Measurements from ENCODE around the gene TMEM87B. TPM values are rescaled to one million over a fixed set of nuclear protein-coding genes. Genes with fewer than 3 reads are reported as not detected.

The TMEM87B gene
- total RNA-seq, 1 experiment from 2014 or later: 21.8 TPM

DNA sequence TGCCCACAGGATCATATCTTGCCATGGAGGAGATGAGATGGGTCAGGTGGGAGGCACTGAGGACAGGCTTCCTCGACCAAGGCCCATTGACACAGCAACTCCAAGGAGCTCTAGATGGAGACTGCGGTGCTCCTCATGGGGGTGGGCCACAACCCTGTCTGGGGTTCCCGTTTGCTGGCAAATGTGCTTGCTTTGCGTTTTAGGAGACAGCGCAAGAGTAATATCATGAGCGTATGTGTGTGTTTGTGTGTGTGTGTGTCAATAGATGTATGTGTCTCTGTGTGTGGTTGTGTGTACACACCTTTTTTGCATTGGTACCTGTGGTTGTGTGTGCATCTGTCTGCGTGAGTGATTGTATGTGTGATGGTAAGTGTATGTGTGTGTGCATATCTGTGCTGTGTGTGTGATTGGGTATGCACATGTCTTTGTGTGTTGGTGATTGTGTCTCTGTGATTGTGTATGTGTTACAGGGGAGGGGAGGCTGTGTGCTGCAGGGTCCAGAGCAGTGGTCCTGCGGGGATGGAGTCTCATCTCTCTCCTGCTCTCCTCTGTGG is 87.5 kb downstream of the TMEM87B start:
- Histone ChIP-seq H3K27ac (ENCODE audit: low read depth, low read length, poor library complexity, severe bottlenecking) (no peak overlapping the region), H3K4me1 (ENCODE audit: insufficient read depth, low read length, poor library complexity, severe bottlenecking) (peaks cover 6% of the 10 kb centered on the region), H3K27me3 (replicated peaks; ENCODE audit: insufficient read depth, low read depth, low read length, poor library complexity) (no peaks in the 10 kb centered on the region), H3K4me3 (ENCODE audit: low read depth, low read length, poor library complexity, severe bottlenecking) (no peak overlapping the region), H3K9me3 (ENCODE audit: low read depth, low read length, poor library complexity, severe bottlenecking) (no peaks in the 10 kb centered on the region), H3K36me3 (ENCODE audit: insufficient read depth, low read length, poor library complexity, severe bottlenecking) (no peaks in the 10 kb centered on the region)
- TF ChIP-seq, protein P1, sequence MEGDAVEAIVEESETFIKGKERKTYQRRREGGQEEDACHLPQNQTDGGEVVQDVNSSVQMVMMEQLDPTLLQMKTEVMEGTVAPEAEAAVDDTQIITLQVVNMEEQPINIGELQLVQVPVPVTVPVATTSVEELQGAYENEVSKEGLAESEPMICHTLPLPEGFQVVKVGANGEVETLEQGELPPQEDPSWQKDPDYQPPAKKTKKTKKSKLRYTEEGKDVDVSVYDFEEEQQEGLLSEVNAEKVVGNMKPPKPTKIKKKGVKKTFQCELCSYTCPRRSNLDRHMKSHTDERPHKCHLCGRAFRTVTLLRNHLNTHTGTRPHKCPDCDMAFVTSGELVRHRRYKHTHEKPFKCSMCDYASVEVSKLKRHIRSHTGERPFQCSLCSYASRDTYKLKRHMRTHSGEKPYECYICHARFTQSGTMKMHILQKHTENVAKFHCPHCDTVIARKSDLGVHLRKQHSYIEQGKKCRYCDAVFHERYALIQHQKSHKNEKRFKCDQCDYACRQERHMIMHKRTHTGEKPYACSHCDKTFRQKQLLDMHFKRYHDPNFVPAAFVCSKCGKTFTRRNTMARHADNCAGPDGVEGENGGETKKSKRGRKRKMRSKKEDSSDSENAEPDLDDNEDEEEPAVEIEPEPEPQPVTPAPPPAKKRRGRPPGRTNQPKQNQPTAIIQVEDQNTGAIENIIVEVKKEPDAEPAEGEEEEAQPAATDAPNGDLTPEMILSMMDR (conservative IDR thresholded peaks at IDR 0.05; ENCODE audit: low read depth, low read length): no peak
- no peak for TF ChIP-seq EZH2 (IDR thresholded peaks at IDR 0.05; ENCODE audit: borderline replicate concordance, low read depth, low read length, poor library complexity, severe bottlenecking)
- ChIA-PET CTCF (no interaction called here), POLR2A (ENCODE audit: low non-redundant PET) (no interaction called here)
- intact Hi-C loops (cut with micrococcal nuclease; ENCODE audit: unreplicated experiment): no loop called here
- no peak for DNase-seq (ENCODE audit: low spot score)
- BruUV-seq (replicated peaks): no TSS peak

DNA sequence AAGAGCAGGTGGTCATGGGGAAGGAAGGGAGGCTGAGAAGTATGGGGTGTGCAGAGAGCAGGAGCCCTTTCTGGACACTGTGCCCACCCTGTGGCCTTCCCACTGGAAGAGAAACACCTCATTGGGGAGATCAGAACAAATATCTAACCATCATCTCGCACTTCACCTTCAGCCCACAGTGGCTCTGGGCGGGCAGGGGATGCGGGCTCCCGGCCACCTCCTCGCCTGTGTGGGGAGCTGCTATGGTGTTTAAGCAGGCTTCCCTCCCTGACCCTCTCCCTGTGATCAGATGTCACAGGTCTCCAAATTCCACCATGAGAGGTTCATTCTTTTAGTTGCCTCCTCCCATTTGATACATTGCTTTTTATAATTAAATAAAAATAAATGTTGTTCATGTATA is 88.1 kb downstream of the TMEM87B start:
- Histone ChIP-seq H3K36me3 (ENCODE audit: insufficient read depth, low read length, poor library complexity, severe bottlenecking) (no peaks in the 10 kb centered on the region), H3K27me3 (replicated peaks; ENCODE audit: insufficient read depth, low read depth, low read length, poor library complexity) (no peaks in the 10 kb centered on the region), H3K4me3 (ENCODE audit: low read depth, low read length, poor library complexity, severe bottlenecking) (no peak overlapping the region), H3K27ac (ENCODE audit: low read depth, low read length, poor library complexity, severe bottlenecking) (no peak overlapping the region), H3K4me1 (ENCODE audit: insufficient read depth, low read length, poor library complexity, severe bottlenecking) (peaks cover under 1% of the 10 kb centered on the region), H3K9me3 (ENCODE audit: low read depth, low read length, poor library complexity, severe bottlenecking) (no peaks in the 10 kb centered on the region)
- POLR2A ChIA-PET (ENCODE audit: low non-redundant PET): no interaction called here
- no peak for DNase-seq (ENCODE audit: low spot score)
- CTCF ChIA-PET: no interaction called here
- BruUV-seq (replicated peaks): no TSS peak
- intact Hi-C loops (cut with micrococcal nuclease; ENCODE audit: unreplicated experiment): no loop called here
- TF ChIP-seq EZH2 (IDR thresholded peaks at IDR 0.05; ENCODE audit: borderline replicate concordance, low read depth, low read length, poor library complexity, severe bottlenecking): no peak
- TF ChIP-seq, protein P1 (conservative IDR thresholded peaks at IDR 0.05; ENCODE audit: low read depth, low read length): no peak

DNA sequence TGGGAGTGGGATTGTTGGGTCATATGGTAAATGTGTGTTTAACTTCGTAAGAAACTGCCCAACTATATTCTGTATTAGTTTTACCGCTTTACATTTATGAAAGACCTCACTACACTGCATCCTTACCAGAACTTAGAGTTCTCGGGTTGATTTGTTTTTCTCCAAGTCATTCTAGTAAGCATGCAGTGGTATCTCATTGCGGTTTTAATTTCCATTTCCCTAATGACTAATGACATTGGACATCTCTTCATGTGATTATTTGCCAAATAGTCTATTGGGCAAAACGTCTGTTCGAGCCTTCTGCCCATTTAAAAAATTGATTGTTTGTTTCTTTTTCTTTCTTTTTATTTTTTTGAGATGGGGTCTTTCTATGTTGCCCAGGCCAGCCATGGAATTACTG is 89.9 kb downstream of the TMEM87B start:
- ChIA-PET CTCF (no interaction called here), POLR2A (ENCODE audit: low non-redundant PET) (no interaction called here)
- H3K27me3 ChIP-seq (replicated peaks; ENCODE audit: insufficient read depth, low read depth, low read length, poor library complexity): no peaks in the 10 kb centered on the region
- no peaks in the 10 kb centered on the region for H3K36me3 ChIP-seq (ENCODE audit: insufficient read depth, low read length, poor library complexity, severe bottlenecking)
- DNase-seq (ENCODE audit: low spot score): no peak
- no peak overlapping the region for H3K4me3 ChIP-seq (ENCODE audit: low read depth, low read length, poor library complexity, severe bottlenecking)
- no peak for TF ChIP-seq EZH2 (IDR thresholded peaks at IDR 0.05; ENCODE audit: borderline replicate concordance, low read depth, low read length, poor library complexity, severe bottlenecking)
- TF ChIP-seq, protein P1 (conservative IDR thresholded peaks at IDR 0.05; ENCODE audit: low read depth, low read length): no peak
- H3K4me1 ChIP-seq (ENCODE audit: insufficient read depth, low read length, poor library complexity, severe bottlenecking): no peaks in the 10 kb centered on the region
- BruUV-seq (replicated peaks): no TSS peak
- intact Hi-C loops (cut with micrococcal nuclease; ENCODE audit: unreplicated experiment): no loop called here
- H3K27ac ChIP-seq (ENCODE audit: low read depth, low read length, poor library complexity, severe bottlenecking): no peak overlapping the region
- no peaks in the 10 kb centered on the region for H3K9me3 ChIP-seq (ENCODE audit: low read depth, low read length, poor library complexity, severe bottlenecking)

All from A673 (cell line).